Pancreas (tissue), 10 donors: Measurements from ENCODE around the gene NSG1. TPM values are rescaled to one million over a fixed set of nuclear protein-coding genes. Genes with fewer than 3 reads are reported as not detected.

Experiments used
- ATAC-seq, 4 donors: fragments of 200-7000 bp; cut with Tn5 transposase; one replicate each; pipeline versions ENCODE4 v1.8.0 to v1.9.1; 2020; ENCODE audit warnings: mild to moderate bottlenecking in 4 of 4, moderate library complexity in 4 of 4
- DNase-seq, 6 donors: peaks; one replicate each; pipeline ENCODE4 v3.0.0-alpha.2; 2020
- FAIRE-seq: peaks from 2 replicates; lab custom pipeline; 2012; peaks lifted over from hg19 to GRCh38; lab: Jason Lieb, UNC
- H3K27ac ChIP-seq, 4 donors: fragments of 200-600 bp; sonication (generic); 1 replicate in 3 of 4; 2 replicates in 1 of 4; pipeline versions ENCODE4 v1.5.0 to v1.8.0; 2020
- H3K27me3 ChIP-seq, 4 donors: fragments of 200-600 bp; one replicate each; pipeline ENCODE4 v1.8.0; 2021
- H3K36me3 ChIP-seq, 3 donors: fragments of 200-600 bp; sonication (generic) in 1 of 3; one replicate each; pipeline versions ENCODE4 v1.5.0 to v1.8.0; 2020 to 2021
- H3K4me1 ChIP-seq, 3 donors: fragments of 200-600 bp; one replicate each; pipeline ENCODE4 v1.8.0; 2021
- H3K4me3 ChIP-seq, 4 donors: fragments of 200-600 bp; sonication (generic) in 2 of 4; one replicate each; pipeline versions ENCODE4 v1.5.0 to v1.8.0; 2020 to 2021
- H3K9me3 ChIP-seq, 4 donors: fragments of 200-600 bp; one replicate each; pipeline ENCODE4 v1.8.0; 2021
- WGBS, 2 donors: extraction: QIAGEN DNeasy Blood & Tissue Kit; methylation state at CpG; one replicate each; pipeline ENCODE4 v1.1.7; 2013; 5-methylcytosine and 5-hydroxymethylcytosine counted together
- intact Hi-C, 3 donors: fragments of 100-400 bp; cut with DNase I; formaldehyde crosslinking; loops; one replicate each; pipeline versions ENCODE4 v1.11.1 to v1.14.2; 2022
- polyA plus RNA-seq, 2 donors: library from polyadenylated mRNA; stranded (reverse); fragments of 200-250 nt; gene quantifications; one replicate each; pipeline ENCODE4 v1.2.3, GENCODE V29; 2013
- total RNA-seq, 6 donors: library from RNA; stranded (reverse); fragmentation: NEBNext Ultra II Directional in 4 of 6; extraction: Animal tissue kit (Norgen Biotek cat#: 25700) in 4 of 6; gene quantifications; one replicate each; pipeline versions ENCODE4 v1.2.1 to v1.2.4, GENCODE V29; 2021 to 2023
- TF ChIP-seq, protein P1 (sequence below), 4 donors: fragments of 200-600 bp; sonication (generic) in 3 of 4; IDR thresholded peaks; one replicate each; pipeline versions ENCODE4 v1.5.0 to v1.8.0; 2021; ENCODE audit warnings: antibody characterized with exemption in 4 of 4
- donor health status: healthy with polysubstance abuse.
- donor health status: DM: no; HTN: no; CAD: no; lungs with moderate emphysema.
- donor health status: DM: no; HTN: no; CAD: no.
- donor health status: control.
- donor health status: control.
- donor health status: Bipolar disorder and iron deficiency.
- donor health status: DM: yes; HTN: yes; CAD: no.
- donor health status: DM: no; HTN: no; CAD: no.
- donor health status: DM: no; HTN: no; CAD: no.
- donor health status: DM: yes; HTN: yes; CAD: no.

NSG1 gene
- total and polyA plus RNA-seq, 8 donors, result 0.28 to 10.1 (median 1.1) TPM

DNA sequence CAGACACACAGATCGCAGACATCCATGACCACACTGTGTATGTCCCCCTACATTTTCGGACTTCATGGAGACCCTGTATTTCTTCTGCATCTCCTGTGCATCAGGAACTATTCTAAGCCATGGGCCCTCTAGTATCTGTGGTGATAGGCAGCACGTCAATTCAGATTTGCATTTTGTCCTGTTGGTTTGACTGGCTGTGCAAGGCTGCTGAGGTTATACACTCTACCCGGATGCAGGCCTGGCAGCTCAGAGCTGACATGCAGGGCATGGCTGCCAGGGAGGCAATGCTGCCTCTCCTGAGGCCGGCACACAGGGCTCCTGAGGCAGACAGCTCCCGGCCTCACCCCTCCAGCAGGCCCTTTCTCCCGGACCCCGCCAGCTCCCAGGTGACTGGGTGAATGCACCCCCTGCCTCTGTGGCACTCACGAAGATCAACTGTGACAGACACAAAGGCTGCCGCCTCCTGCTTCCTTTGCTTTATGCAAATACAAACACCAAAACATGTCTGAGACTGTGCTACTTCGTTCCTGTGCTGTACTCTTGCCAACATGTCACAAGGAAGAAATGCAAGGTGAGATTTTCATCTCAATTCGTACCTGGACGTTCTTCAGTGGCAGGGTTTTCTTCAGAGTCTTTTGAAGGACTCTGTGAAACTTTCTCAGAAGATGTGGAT, 51.0 kb downstream of the NSG1 start:
- no peaks in the 10 kb centered on the region for H3K9me3 ChIP-seq
- DNase-seq, result no peak
- intact Hi-C loops, result no loop called here
- no peak overlapping the region for H3K27ac ChIP-seq
- no peaks in the 10 kb centered on the region for H3K4me1 ChIP-seq
- no peak overlapping the region for H3K4me3 ChIP-seq
- no peaks in the 10 kb centered on the region for H3K27me3 ChIP-seq
- TF ChIP-seq, protein P1, sequence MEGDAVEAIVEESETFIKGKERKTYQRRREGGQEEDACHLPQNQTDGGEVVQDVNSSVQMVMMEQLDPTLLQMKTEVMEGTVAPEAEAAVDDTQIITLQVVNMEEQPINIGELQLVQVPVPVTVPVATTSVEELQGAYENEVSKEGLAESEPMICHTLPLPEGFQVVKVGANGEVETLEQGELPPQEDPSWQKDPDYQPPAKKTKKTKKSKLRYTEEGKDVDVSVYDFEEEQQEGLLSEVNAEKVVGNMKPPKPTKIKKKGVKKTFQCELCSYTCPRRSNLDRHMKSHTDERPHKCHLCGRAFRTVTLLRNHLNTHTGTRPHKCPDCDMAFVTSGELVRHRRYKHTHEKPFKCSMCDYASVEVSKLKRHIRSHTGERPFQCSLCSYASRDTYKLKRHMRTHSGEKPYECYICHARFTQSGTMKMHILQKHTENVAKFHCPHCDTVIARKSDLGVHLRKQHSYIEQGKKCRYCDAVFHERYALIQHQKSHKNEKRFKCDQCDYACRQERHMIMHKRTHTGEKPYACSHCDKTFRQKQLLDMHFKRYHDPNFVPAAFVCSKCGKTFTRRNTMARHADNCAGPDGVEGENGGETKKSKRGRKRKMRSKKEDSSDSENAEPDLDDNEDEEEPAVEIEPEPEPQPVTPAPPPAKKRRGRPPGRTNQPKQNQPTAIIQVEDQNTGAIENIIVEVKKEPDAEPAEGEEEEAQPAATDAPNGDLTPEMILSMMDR (IDR thresholded peaks at IDR 0.05), result no peak
- whole genome bisulfite sequencing, 2 donors, result 94 to 96% methylated on average over 13 of the region's 13 CpGs
- FAIRE-seq, result no peak
- ATAC-seq, result no peak
- peaks cover 0 to 25% (median 10%) of the 10 kb centered on the region in 3 donors for H3K36me3 ChIP-seq

- DNase-seq (no peak), FAIRE-seq (no peak), ATAC-seq (no peak)
- Histone ChIP-seq H3K27me3 (no peaks in the 10 kb centered on the region), H3K4me1 (no peaks in the 10 kb centered on the region), H3K36me3 (peaks cover 0 to 24% (median 10%) of the 10 kb centered on the region in 3 donors), H3K4me3 (no peak overlapping the region), H3K9me3 (no peaks in the 10 kb centered on the region), H3K27ac (no peak overlapping the region)
- intact Hi-C loops, result no loop called here
- TF ChIP-seq, protein P1 (IDR thresholded peaks at IDR 0.05), result no peak
These were observed 52.0 kb downstream of the NSG1 start for GRCh38 chr4:4438891-4439290.

- Histone ChIP-seq H3K27ac (no peak overlapping the region), H3K9me3 (no peaks in the 10 kb centered on the region), H3K36me3 (peaks cover 0 to 17% (median 10%) of the 10 kb centered on the region in 3 donors), H3K27me3 (no peaks in the 10 kb centered on the region), H3K4me3 (no peak overlapping the region), H3K4me1 (no peaks in the 10 kb centered on the region)
- intact Hi-C loops, result no loop called here
- TF ChIP-seq, protein P1 (IDR thresholded peaks at IDR 0.05), result no peak
- no peak for FAIRE-seq
- 76 to 79% methylated on average over 4 of the region's 4 CpGs for WGBS, 2 donors
- no peak for ATAC-seq
- no peak for DNase-seq
These were observed 52.9 kb downstream of the NSG1 start for GRCh38 chr4:4439782-4440181.

DNA sequence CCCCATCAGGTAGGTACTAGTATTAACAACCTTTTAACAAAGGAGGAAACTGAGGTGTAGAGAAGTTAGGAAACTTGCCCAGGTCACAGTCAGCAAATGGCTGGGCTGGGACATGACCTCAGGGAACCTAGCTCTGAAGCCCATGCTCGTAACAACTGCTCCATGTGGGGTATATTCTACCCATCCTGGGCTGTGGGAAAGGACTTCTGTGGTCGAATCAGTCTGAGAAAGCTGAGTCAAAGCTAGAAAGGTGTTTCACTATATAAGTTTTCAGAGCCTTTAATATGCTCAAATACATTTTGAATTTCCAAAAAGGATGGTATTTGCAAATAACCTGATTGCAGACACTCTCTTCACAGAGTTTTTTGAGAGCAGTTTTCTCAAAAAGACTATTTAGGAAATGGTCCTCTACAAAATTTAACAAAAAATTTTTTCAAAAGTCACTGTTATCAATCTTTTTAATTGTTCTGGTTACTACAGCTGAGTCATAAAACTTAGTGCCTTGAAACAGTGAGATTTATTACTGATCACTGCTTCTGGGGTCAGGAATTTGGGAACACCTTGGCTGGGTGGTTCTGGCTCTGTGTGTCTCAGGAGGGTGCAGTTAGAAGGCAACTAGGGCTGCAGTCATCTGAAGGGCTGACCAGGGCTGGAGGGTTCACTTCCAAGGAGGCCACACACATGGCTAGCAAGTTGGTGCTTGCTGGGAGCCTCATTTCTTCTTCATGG, 53.6 kb downstream of the NSG1 start:
- no peaks in the 10 kb centered on the region for H3K9me3 ChIP-seq
- TF ChIP-seq, protein P1 (IDR thresholded peaks at IDR 0.05), result no peak
- 83% methylated on average over 2 of the region's 2 CpGs for WGBS, 2 donors
- peaks cover 0 to 17% (median 9%) of the 10 kb centered on the region in 3 donors for H3K36me3 ChIP-seq
- ATAC-seq (no peak), DNase-seq (no peak), FAIRE-seq (no peak)
- intact Hi-C loops, result no loop called here
- H3K4me1 ChIP-seq, result no peaks in the 10 kb centered on the region
- no peak overlapping the region for H3K27ac ChIP-seq
- H3K27me3 ChIP-seq, result no peaks in the 10 kb centered on the region
- H3K4me3 ChIP-seq, result no peak overlapping the region

DNA sequence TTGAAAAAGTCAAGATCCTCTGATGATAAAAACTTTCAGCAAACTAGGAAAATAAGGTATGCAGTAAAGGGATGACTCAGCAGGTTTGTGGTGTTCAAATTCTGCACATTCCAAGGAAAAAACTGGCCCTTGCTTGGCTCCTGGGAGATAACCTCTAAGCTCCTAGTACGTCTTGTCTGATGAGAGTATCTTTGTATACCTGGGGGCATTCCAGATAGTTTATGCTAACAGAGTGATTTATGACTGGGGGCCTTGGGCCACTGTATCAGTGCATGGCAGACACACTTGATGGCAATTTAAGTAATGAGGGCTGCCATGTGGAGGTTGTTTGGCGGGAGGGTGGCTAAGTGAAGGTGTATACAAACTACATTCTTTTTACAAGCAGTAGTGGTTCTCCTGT, 56.9 kb downstream of the NSG1 start:
- no peaks in the 10 kb centered on the region for H3K4me1 ChIP-seq
- H3K4me3 ChIP-seq, result no peak overlapping the region
- intact Hi-C loops, result no loop called here
- WGBS, 2 donors, result 61 to 80% methylated on average over 2 of the region's 2 CpGs
- TF ChIP-seq, protein P1 (IDR thresholded peaks at IDR 0.05), result no peak
- FAIRE-seq (no peak), ATAC-seq (no peak), DNase-seq (no peak)
- H3K9me3 ChIP-seq, result no peaks in the 10 kb centered on the region
- H3K27ac ChIP-seq, result no peak overlapping the region
- H3K27me3 ChIP-seq, result no peaks in the 10 kb centered on the region
- no peaks in the 10 kb centered on the region for H3K36me3 ChIP-seq
